SHP77 (cell line): ENCODE measurements around the gene MCHR2.
"Not testable (repeated sequence)": the region's sequence is repeated elsewhere in the genome, so short reads cannot be mapped to it uniquely, and the experiment has no call there.

Source experiments
- DNase-seq, 2 experiments: peaks; one replicate each; lab custom pipeline; 2025; lab: John Stamatoyannopoulos, UW

MCHR2 gene

GRCh38 chr6:99993533-99994251 is at the start of gene MCHR2:
Gene MCHR2 (minus strand): TSS chr6:99994223. CDS start chr6:99956147, 38,076 bp downstream.
- no peak for DNase-seq

DNA sequence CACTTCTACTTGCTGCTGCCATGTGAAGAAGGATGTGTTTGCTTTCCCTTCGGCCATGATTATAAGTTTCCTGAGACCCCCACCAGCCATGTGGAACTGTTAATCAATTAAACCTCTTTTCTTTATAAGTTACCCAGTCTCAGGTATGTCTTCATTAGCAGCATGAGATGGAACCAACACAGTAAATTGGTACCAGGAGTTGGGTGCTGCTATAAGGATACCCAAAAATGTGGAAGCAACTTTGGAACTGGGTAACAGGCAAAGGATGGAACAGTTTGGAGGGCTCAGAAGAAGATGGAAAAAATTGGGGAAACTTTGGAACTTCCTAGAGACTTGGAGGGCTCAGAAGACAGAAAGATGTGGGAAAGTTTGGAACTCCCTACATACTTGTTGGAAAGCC is 44.5 kb upstream of the MCHR2 start:
- not testable (repeated sequence) for DNase-seq

DNA sequence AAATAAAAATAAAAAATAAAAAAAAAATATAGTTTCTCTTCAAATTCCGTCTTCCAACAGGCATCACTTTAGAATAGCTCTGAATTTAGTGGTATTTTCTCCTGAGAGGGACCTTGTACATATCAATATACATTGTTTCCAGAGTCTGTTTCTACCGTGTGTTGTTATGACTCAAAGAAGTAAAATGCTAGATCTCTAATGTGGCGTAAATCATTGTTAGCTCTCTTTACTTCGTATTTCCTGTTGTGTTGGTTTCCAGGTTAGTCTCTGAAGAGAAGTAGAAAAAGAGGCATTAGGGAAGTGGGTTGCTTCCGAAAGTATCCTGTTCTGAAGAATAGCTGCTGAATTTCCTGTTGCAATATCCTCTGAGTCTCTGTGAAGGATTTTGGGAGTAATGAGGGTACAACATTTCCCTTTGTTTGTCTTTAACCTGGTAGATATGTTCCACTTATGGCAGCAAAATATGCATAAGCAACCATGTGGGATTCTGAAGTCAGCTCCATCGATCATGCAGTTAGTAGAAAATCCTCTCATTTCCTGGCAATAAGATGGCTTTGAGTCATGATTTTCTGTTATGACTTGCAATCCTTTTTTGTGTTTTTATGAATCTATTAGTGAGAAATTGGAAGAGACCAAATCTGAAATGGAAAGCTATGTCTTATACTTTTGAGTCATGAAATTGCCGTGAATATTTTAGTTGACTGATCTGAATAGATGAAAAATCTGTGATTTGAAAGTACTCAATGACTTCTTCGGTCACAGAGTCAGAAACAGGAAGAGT is 42.0 kb upstream of the MCHR2 start:
- DNase-seq, result no peak

DNA sequence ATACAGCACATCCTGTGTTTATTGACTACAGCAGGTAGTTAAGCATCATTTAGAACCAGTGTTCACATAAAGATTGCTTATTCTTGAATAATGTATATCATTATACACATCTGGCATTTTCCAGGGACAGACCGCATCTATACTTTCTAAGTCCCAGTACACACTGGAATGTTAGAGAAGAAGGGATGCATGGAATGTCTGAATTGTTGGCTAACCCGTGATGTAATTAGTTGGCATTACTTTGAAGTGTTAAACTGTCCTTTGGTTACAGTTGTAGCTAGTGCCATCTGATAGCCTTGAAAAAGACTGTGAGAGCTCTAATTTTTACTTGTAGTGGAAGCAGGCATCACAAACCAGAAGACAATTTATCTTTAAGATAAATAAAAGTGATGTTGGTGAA is 29.8 kb upstream of the MCHR2 start:
- DNase-seq, result no peak

GRCh38 chr6:100022847-100023246 is 28.8 kb upstream of the MCHR2 start:
- DNase-seq, result no peak

DNA sequence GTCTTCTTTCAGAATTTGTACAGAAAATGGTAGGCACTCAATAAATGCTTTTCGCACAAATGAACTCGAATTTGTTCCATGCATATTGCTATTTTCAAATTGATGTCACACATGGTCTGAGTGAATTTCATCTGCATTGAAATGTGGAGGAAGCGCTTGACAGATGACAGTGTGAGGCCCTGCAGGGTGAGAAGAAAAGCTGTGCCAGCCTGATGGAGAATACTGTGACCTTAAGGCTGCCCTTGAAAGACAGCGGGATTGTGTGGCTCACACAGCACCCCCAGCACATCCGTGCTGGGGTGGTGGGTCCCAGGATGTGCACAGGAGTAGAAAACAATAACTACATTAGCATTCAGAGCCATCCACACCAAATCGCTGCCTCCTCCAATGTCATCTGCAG is 14.8 kb upstream of the MCHR2 start:
- DNase-seq, result no peak

- peak; percentile 24 to 37 for DNase-seq
Measured at GRCh38 chr6:100001915-100002388, 7.9 kb upstream of the MCHR2 start.

DNA sequence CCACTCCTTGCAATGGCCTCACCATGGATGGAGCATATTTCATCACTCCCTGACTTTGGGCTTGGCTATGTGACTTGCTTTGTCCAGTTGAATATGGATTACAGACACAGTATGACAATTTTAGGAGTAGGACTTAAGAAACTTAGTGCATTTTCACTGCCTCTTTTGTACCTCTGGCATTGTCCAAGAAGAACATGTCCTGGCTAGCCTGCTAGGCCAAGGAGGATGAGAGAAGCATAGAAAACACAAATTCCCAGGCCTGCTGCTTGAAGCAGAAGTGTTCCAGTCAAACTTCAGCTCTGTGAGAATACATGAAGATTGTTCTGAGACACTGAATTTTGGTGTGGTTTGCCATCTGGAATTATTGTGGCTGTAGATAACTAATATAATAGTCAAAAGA is 3.1 kb upstream of the MCHR2 start:
- no peak for DNase-seq

DNA sequence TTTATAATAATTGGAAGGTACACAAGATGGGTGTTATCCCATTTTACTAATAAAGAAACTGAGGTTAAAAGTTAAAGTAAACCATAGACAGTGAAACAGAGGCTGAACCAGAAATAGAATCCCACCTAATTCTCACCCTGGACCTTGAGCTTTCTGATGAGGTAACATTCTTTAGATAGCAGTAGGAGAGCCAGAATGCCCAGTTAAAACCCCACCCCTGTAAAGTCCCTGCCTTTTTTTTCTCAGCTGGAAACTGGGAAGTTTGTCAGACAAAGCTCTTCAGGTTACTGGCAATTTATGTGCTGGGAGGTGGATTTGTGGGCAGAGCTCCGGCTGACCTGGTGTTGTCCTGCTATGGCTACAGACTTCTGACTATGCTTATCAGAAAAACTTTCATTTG is 1.9 kb upstream of the MCHR2 start:
- DNase-seq, result no peak

- DNase-seq, result no peak
Measured at GRCh38 chr6:99993146-99993532, 884 bp downstream of the MCHR2 start.

GRCh38 chr6:99991955-99992354 is 2.1 kb downstream of the MCHR2 start:
- DNase-seq, result no peak

GRCh38 chr6:99980741-99981140 is 13.3 kb downstream of the MCHR2 start:
- DNase-seq, result no peak

GRCh38 chr6:99979953-99980352 is 14.1 kb downstream of the MCHR2 start:
- no peak for DNase-seq

DNA sequence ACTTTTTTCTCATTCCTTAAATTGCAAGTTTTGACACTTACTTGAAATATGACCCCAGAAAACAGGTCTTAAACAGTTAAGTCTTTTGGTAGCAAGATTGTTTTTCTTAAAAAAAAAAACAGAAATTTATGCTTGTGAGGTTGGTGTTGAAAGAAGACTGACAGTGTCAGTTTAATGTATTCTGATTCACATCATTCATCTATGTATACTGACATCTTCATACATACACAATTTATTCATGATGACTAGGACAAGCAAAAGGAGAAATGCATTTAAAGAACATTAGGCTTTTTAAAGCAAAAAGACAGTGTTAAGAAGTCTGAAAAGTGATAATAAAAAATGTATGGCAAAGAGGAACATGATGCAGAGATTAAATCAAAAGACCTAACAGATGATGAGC is 27.0 kb downstream of the MCHR2 start:
- no peak for DNase-seq

DNA sequence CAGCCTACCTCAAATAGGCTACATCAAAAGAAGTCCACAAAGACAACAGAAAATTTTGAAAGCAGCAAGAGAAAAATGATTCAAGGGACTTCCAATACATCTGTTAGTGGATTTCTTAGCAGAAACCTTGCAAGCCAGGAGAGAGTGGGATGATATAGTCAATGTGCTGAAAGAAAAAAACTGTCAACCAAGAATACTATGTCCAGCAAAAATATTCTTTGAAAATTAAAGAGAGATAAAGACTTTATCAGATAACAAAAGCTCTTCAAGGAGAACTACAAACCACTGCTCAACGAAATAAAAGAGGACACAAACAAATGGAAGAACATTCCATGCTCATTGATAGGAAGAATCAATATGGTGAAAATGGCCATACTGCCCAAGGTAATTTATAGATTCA is 34.0 kb downstream of the MCHR2 start:
- no peak for DNase-seq

- DNase-seq, result no peak
Measured at GRCh38 chr6:99951016-99951805, 42.8 kb downstream of the MCHR2 start.

- DNase-seq, result no peak
Measured at GRCh38 chr6:99946005-99946404, 48.0 kb downstream of the MCHR2 start.

GRCh38 chr6:99943846-99944245 is 50.2 kb downstream of the MCHR2 start:
- no peak for DNase-seq

- no peak for DNase-seq
Measured at GRCh38 chr6:99940582-99940981, 53.4 kb downstream of the MCHR2 start.

DNA sequence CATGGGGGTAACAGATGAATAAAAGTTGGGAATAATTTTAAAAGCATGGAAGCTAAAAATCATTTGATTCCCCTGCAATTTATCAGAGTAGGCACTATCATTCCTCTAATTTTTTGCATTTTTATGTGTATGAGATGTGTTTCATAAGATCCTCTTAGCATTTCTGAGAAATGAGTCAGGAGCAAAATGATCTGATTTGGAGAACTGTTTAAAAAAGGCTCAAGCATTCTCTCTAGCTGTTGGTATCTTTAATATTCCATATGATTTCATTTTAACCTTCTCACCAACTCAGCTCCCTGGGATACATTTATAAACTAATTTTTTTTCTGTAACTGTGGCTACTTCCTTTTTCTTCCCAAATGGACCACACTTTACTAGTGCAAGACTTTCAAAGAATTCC is 60.9 kb downstream of the MCHR2 start:
- no peak for DNase-seq

DNA sequence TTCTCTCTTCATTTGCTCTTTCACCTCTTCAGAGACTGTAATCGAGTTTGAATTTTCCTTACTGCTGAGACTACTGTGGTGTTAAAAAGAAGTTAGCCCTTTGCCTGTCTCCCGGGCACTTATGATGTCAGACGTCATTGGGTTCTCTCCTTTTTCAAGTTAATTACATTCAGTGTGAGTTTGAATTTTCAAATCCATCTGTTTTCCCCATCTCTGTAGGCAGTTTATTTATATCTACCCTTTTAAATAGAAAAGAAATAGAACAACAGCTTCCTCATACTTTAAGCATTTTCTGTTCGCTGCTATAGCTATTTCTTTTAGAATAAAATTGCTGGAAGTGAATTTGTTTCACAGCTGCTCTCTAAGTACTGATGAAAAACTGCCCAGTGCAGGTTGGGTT is 81.4 kb downstream of the MCHR2 start:
- DNase-seq, result no peak

GRCh38 chr6:99905209-99906106 is 88.6 kb downstream of the MCHR2 start:
- peak; percentile 44 to 60 for DNase-seq
